Esophagus muscularis mucosa (tissue), 4 donors: Measurements from ENCODE around the gene IGFLR1. TPM values are rescaled to one million over a fixed set of nuclear protein-coding genes. Genes with fewer than 3 reads are reported as not detected.

Experiments used
- DNase-seq: peaks from one replicate; pipeline ENCODE4 v3.0.0-alpha.2; 2017; ENCODE audit errors: extremely low spot score
- H3K27ac ChIP-seq, 4 donors: fragments of 200-600 bp; sonication (generic); replicated peaks in 1 of 4; 1 replicate in 3 of 4; 2 replicates in 1 of 4; pipeline ENCODE4 v1.5.1; 2016 to 2019; ENCODE audit warnings: mild to moderate bottlenecking in 1 of 4
- H3K27me3 ChIP-seq, 4 donors: fragments of 200-600 bp; sonication (generic); one replicate each; pipeline versions ENCODE4 v1.5.1 to v1.6.0; 2016 to 2019
- H3K36me3 ChIP-seq, 4 donors: fragments of 200-600 bp; sonication (generic); one replicate each; pipeline ENCODE4 v1.5.1; 2016 to 2019
- H3K4me1 ChIP-seq, 4 donors: fragments of 200-600 bp; sonication (generic); one replicate each; pipeline ENCODE4 v1.5.1; 2016 to 2019
- H3K4me3 ChIP-seq, 4 donors: fragments of 200-600 bp; sonication (generic); 1 replicate in 2 of 4; 2 replicates in 2 of 4; pipeline ENCODE4 v1.5.1; 2016 to 2019; ENCODE audit warnings: mild to moderate bottlenecking in 4 of 4, moderate library complexity in 1 of 4
- H3K9me3 ChIP-seq, 4 donors: fragments of 200-600 bp; sonication (generic); 1 replicate in 3 of 4; 2 replicates in 1 of 4; pipeline ENCODE4 v1.5.1; 2016 to 2019
- CTCF ChIP-seq, 3 experiments: fragments of 200-600 bp in 2 of 3; fragments of 450-650 bp in 1 of 3; sonication (generic) in 2 of 3; IDR thresholded peaks; one replicate each; pipeline ENCODE4 v1.5.1; 2017 to 2019; ENCODE audit warnings: antibody characterized with exemption in 3 of 3, mild to moderate bottlenecking in 2 of 3, moderate library complexity in 1 of 3
- EP300 ChIP-seq: sonication (generic); formaldehyde crosslinking; IDR thresholded peaks from one replicate; pipeline ENCODE4 v1.6.1; 2017; ENCODE audit warnings: antibody characterized with exemption
- POLR2A ChIP-seq: fragments of 450-650 bp; IDR thresholded peaks from one replicate; pipeline ENCODE4 v1.6.1; 2017; ENCODE audit warnings: antibody characterized with exemption, moderate library complexity, mild to moderate bottlenecking, low read depth
- POLR2AphosphoS5 ChIP-seq, 2 donors: sonication (generic); formaldehyde crosslinking; IDR thresholded peaks; one replicate each; pipeline ENCODE4 v1.6.1; 2017; ENCODE audit warnings: antibody characterized with exemption in 2 of 2
- WGBS: methylation state at CpG from one replicate; pipeline ENCODE4 v1.1.5; 2018; 5-methylcytosine and 5-hydroxymethylcytosine counted together
- intact Hi-C: fragments of 100-400 bp; cut with DNase I; formaldehyde crosslinking; loops from one replicate; pipeline ENCODE4 v1.15.1; 2023
- total RNA-seq, 4 donors: library from RNA; depleted of rRNA; stranded (reverse); fragments of >200 nt; gene quantifications; one replicate each; pipeline versions ENCODE4 v1.1.0 to v1.2.1, GENCODE V29; 2016

IGFLR1 gene
- total RNA-seq, 4 donors from 2014 or later: 1.7 to 8.1 (median 5.9) TPM

GRCh38 chr19:35743640-35744429 lies 1.6 kb upstream of the IGFLR1 start:
- peak overlapping the region; percentile 94 to 100 (median 99) for H3K27ac ChIP-seq
- intact Hi-C loops: no loop called here
- H3K9me3 ChIP-seq: no peaks in the 10 kb centered on the region
- peaks cover 39 to 83% (median 57%) of the 10 kb centered on the region in 4 donors for H3K4me1 ChIP-seq
- WGBS: 83% methylated on average over 19 of the region's 19 CpGs
- peak overlapping the region; percentile 64 to 99 (median 85) for H3K4me3 ChIP-seq
- H3K36me3 ChIP-seq: peaks cover 0 to 29% (median 18%) of the 10 kb centered on the region in 4 donors
- TF ChIP-seq CTCF (IDR thresholded peaks at IDR 0.05) (no peak), EP300 (no peak), POLR2A (no peak), POLR2AphosphoS5 (IDR thresholded peaks at IDR 0.05) (no peak)
- no peak for DNase-seq
- H3K27me3 ChIP-seq: no peaks in the 10 kb centered on the region

- Histone ChIP-seq H3K27me3 (no peaks in the 10 kb centered on the region), H3K4me1 (peaks cover 28 to 66% (median 42%) of the 10 kb centered on the region in 4 donors), H3K27ac (peak overlapping the region; percentile 80 to 94 (median 88)), H3K9me3 (no peaks in the 10 kb centered on the region), H3K36me3 (peaks cover 22 to 56% (median 42%) of the 10 kb centered on the region in 4 donors), H3K4me3 (peak overlapping the region; percentile 58 to 67 (median 66))
- DNase-seq: no peak
- 17% methylated on average over 2 of the region's 12 CpGs for WGBS
- TF ChIP-seq POLR2AphosphoS5 (IDR thresholded peaks at IDR 0.05) (no peak), CTCF (IDR thresholded peaks at IDR 0.05) (no peak), EP300 (no peak), POLR2A (no peak)
- intact Hi-C loops: no loop called here
Observed at GRCh38 chr19:35741203-35741515, 1.1 kb downstream of the IGFLR1 start.

- peak overlapping the region; percentile 58 to 67 (median 66) for H3K4me3 ChIP-seq
- TF ChIP-seq POLR2A (no peak), CTCF (IDR thresholded peaks at IDR 0.05) (peak in 1 of 3 experiments; percentile 36), EP300 (peak; percentile 86), POLR2AphosphoS5 (IDR thresholded peaks at IDR 0.05) (peak; percentile 76)
- peaks cover 22 to 61% (median 47%) of the 10 kb centered on the region in 4 donors for H3K36me3 ChIP-seq
- no peaks in the 10 kb centered on the region for H3K27me3 ChIP-seq
- peak overlapping the region; percentile 80 to 94 (median 88) for H3K27ac ChIP-seq
- intact Hi-C loops: no loop called here
- H3K4me1 ChIP-seq: peaks cover 24 to 61% (median 37%) of the 10 kb centered on the region in 4 donors
- no peaks in the 10 kb centered on the region for H3K9me3 ChIP-seq
- peak; percentile 99 for DNase-seq
- WGBS: under 1% methylated on average over 17 of the region's 63 CpGs
Observed at GRCh38 chr19:35740423-35741202, 1.6 kb downstream of the IGFLR1 start.

- DNase-seq: no peak
- Histone ChIP-seq H3K27me3 (no peaks in the 10 kb centered on the region), H3K4me1 (peaks cover 24 to 61% (median 37%) of the 10 kb centered on the region in 4 donors), H3K4me3 (peak overlapping the region; percentile 58 to 67 (median 66)), H3K9me3 (no peaks in the 10 kb centered on the region), H3K36me3 (peaks cover 27 to 67% (median 52%) of the 10 kb centered on the region in 4 donors), H3K27ac (peak overlapping the region; percentile 80 to 94 (median 88))
- WGBS: 39% methylated on average over 3 of the region's 16 CpGs
- intact Hi-C loops: no loop called here
- TF ChIP-seq POLR2AphosphoS5 (IDR thresholded peaks at IDR 0.05) (no peak), EP300 (no peak), CTCF (IDR thresholded peaks at IDR 0.05) (no peak), POLR2A (no peak)
Observed at GRCh38 chr19:35740108-35740422, 2.2 kb downstream of the IGFLR1 start.
